Caki2 (cell line): ENCODE results near the gene P2RY8. TPM values are rescaled to one million over a fixed set of nuclear protein-coding genes. Genes with fewer than 3 reads are reported as not detected.
"Not testable (repeated sequence)": the region's sequence is repeated elsewhere in the genome, so short reads cannot be mapped to it uniquely, and the experiment has no call there.

Experiments
- DNase-seq: peaks from one replicate; pipeline ENCODE4 v3.0.0-alpha.2; 2015; ENCODE audit warnings: low read depth
- in situ Hi-C: cut with HindIII; loops from 2 replicates; pipeline ENCODE4 v1.10.0; 2016; ENCODE audit warnings: low sequenced_read_pairs, low pct_unique_long_range_greater_than_20kb, mixed read lengths
- total RNA-seq: library from RNA; depleted of rRNA; stranded (reverse); fragments of >200 nt; shearing (Covaris generic); gene quantifications from 2 replicates; pipeline ENCODE4 v1.2.3, GENCODE V29; 2014; ENCODE audit warnings: low replicate concordance

P2RY8 gene
- total RNA-seq, 1 experiment from 2014 or later: not detected

GRCh38 chrX:1477801-1478458 lies 59.1 kb downstream of the P2RY8 start:
- in situ Hi-C loops: no loop called here
- no peak for DNase-seq

- DNase-seq: no peak
- in situ Hi-C loops: no loop called here
These were observed 59.8 kb downstream of the P2RY8 start for GRCh38 chrX:1477229-1477628.

GRCh38 chrX:1476682-1477081 lies 60.3 kb downstream of the P2RY8 start:
- in situ Hi-C loops: no loop called here
- DNase-seq: no peak

- DNase-seq: no peak
- in situ Hi-C loops: no loop called here
These were observed 61.1 kb downstream of the P2RY8 start for GRCh38 chrX:1475881-1476280.

- in situ Hi-C loops: no loop called here
- DNase-seq: no peak
These were observed 61.5 kb downstream of the P2RY8 start for GRCh38 chrX:1475481-1475880.

GRCh38 chrX:1474593-1474992 lies 62.4 kb downstream of the P2RY8 start:
- DNase-seq, in situ Hi-C loops: not testable (repeated sequence)

- no peak for DNase-seq
- in situ Hi-C loops: no loop called here
These were observed 64.0 kb downstream of the P2RY8 start for GRCh38 chrX:1472975-1473374.

GRCh38 chrX:1468250-1468772 lies 68.7 kb downstream of the P2RY8 start:
- in situ Hi-C loops: no loop called here
- peak; percentile 68 for DNase-seq

- DNase-seq: no peak
- in situ Hi-C loops: no loop called here
These were observed 69.9 kb downstream of the P2RY8 start for GRCh38 chrX:1466971-1467561.

GRCh38 chrX:1466232-1466661 lies 70.7 kb downstream of the P2RY8 start:
- in situ Hi-C loops: no loop called here
- no peak for DNase-seq

- no peak for DNase-seq
- in situ Hi-C loops: no loop called here
These were observed 71.4 kb downstream of the P2RY8 start for GRCh38 chrX:1465286-1466231.

- in situ Hi-C loops: no loop called here
These were observed 72.1 kb downstream of the P2RY8 start for GRCh38 chrX:1464971-1465285.

GRCh38 chrX:1464041-1464970 lies 72.7 kb downstream of the P2RY8 start:
- in situ Hi-C loops: no loop called here
- DNase-seq: no peak

More at GRCh38 chrX:1464971-1465285, 72.1 kb downstream of the P2RY8 start:
- no peak for DNase-seq

- no peak for DNase-seq
- in situ Hi-C loops: no loop called here
These were observed 73.4 kb downstream of the P2RY8 start for GRCh38 chrX:1463581-1463980.

GRCh38 chrX:1462596-1463251 lies 74.3 kb downstream of the P2RY8 start:
- peak; percentile 52 for DNase-seq
- in situ Hi-C loops: no loop called here

GRCh38 chrX:1462110-1462509 lies 74.9 kb downstream of the P2RY8 start:
- DNase-seq: no peak
- in situ Hi-C loops: no loop called here

- in situ Hi-C loops: no loop called here
- no peak for DNase-seq
These were observed 81.1 kb downstream of the P2RY8 start for GRCh38 chrX:1455948-1456280.
